CD4-positive, alpha-beta T cell treated with Interleukin-21 for 1 hour (primary cell): ENCODE measurements around the gene CDK11B.
"Not testable (repeated sequence)": the region's sequence is repeated elsewhere in the genome, so short reads cannot be mapped to it uniquely, and the experiment has no call there.

Source experiments
- DNase-seq: peaks from one replicate; pipeline ENCODE4 v3.0.0-alpha.2; 2020

Gene CDK11B

GRCh38 chr1:1597275-1597930 is 61.4 kb downstream of the CDK11B start:
- no peak for DNase-seq

- no peak for DNase-seq
Measured at GRCh38 chr1:1596493-1597274, 62.1 kb downstream of the CDK11B start.

GRCh38 chr1:1595341-1595740 is 63.5 kb downstream of the CDK11B start:
- not testable (repeated sequence) for DNase-seq

GRCh38 chr1:1594602-1595260 is 64.1 kb downstream of the CDK11B start:
- no peak for DNase-seq

- no peak for DNase-seq
Measured at GRCh38 chr1:1593834-1594601, 64.8 kb downstream of the CDK11B start.

- DNase-seq, result no peak
Measured at GRCh38 chr1:1591452-1591851, 67.4 kb downstream of the CDK11B start.
